Measurements from ENCODE around the gene LGR4. TPM values are rescaled to one million over a fixed set of nuclear protein-coding genes. Genes with fewer than 3 reads are reported as not detected.
"Not testable (repeated sequence)": the region's sequence is repeated elsewhere in the genome, so short reads cannot be mapped to it uniquely, and the experiment has no call there.

LGR4 gene
- total and polyA plus RNA-seq, 10 of the 15 experiments (the other 5 are each of a cell fraction or from before 2014, with no cell fraction given) = under 0.01 to 0.64 (median 0.04) TPM; not detected in 5

- TF ChIP-seq, protein P1, sequence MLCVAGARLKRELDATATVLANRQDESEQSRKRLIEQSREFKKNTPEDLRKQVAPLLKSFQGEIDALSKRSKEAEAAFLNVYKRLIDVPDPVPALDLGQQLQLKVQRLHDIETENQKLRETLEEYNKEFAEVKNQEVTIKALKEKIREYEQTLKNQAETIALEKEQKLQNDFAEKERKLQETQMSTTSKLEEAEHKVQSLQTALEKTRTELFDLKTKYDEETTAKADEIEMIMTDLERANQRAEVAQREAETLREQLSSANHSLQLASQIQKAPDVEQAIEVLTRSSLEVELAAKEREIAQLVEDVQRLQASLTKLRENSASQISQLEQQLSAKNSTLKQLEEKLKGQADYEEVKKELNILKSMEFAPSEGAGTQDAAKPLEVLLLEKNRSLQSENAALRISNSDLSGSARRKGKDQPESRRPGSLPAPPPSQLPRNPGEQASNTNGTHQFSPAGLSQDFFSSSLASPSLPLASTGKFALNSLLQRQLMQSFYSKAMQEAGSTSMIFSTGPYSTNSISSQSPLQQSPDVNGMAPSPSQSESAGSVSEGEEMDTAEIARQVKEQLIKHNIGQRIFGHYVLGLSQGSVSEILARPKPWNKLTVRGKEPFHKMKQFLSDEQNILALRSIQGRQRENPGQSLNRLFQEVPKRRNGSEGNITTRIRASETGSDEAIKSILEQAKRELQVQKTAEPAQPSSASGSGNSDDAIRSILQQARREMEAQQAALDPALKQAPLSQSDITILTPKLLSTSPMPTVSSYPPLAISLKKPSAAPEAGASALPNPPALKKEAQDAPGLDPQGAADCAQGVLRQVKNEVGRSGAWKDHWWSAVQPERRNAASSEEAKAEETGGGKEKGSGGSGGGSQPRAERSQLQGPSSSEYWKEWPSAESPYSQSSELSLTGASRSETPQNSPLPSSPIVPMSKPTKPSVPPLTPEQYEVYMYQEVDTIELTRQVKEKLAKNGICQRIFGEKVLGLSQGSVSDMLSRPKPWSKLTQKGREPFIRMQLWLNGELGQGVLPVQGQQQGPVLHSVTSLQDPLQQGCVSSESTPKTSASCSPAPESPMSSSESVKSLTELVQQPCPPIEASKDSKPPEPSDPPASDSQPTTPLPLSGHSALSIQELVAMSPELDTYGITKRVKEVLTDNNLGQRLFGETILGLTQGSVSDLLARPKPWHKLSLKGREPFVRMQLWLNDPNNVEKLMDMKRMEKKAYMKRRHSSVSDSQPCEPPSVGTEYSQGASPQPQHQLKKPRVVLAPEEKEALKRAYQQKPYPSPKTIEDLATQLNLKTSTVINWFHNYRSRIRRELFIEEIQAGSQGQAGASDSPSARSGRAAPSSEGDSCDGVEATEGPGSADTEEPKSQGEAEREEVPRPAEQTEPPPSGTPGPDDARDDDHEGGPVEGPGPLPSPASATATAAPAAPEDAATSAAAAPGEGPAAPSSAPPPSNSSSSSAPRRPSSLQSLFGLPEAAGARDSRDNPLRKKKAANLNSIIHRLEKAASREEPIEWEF (IDR thresholded peaks at IDR 0.05; ENCODE audit: insufficient replicate concordance, low read depth, low read length) = no peak
- TF ChIP-seq, protein P2, sequence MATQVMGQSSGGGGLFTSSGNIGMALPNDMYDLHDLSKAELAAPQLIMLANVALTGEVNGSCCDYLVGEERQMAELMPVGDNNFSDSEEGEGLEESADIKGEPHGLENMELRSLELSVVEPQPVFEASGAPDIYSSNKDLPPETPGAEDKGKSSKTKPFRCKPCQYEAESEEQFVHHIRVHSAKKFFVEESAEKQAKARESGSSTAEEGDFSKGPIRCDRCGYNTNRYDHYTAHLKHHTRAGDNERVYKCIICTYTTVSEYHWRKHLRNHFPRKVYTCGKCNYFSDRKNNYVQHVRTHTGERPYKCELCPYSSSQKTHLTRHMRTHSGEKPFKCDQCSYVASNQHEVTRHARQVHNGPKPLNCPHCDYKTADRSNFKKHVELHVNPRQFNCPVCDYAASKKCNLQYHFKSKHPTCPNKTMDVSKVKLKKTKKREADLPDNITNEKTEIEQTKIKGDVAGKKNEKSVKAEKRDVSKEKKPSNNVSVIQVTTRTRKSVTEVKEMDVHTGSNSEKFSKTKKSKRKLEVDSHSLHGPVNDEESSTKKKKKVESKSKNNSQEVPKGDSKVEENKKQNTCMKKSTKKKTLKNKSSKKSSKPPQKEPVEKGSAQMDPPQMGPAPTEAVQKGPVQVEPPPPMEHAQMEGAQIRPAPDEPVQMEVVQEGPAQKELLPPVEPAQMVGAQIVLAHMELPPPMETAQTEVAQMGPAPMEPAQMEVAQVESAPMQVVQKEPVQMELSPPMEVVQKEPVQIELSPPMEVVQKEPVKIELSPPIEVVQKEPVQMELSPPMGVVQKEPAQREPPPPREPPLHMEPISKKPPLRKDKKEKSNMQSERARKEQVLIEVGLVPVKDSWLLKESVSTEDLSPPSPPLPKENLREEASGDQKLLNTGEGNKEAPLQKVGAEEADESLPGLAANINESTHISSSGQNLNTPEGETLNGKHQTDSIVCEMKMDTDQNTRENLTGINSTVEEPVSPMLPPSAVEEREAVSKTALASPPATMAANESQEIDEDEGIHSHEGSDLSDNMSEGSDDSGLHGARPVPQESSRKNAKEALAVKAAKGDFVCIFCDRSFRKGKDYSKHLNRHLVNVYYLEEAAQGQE (IDR thresholded peaks at IDR 0.05; ENCODE audit: low read depth, low read length) = no peak
- TF ChIP-seq, protein P3, sequence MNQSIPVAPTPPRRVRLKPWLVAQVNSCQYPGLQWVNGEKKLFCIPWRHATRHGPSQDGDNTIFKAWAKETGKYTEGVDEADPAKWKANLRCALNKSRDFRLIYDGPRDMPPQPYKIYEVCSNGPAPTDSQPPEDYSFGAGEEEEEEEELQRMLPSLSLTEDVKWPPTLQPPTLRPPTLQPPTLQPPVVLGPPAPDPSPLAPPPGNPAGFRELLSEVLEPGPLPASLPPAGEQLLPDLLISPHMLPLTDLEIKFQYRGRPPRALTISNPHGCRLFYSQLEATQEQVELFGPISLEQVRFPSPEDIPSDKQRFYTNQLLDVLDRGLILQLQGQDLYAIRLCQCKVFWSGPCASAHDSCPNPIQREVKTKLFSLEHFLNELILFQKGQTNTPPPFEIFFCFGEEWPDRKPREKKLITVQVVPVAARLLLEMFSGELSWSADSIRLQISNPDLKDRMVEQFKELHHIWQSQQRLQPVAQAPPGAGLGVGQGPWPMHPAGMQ (IDR thresholded peaks at IDR 0.05; ENCODE audit: borderline replicate concordance) = no peak
Observed at GRCh38 chr11:27328614-27329013, 144.0 kb downstream of the LGR4 start (continued).

- BruUV-seq (replicated peaks); H3K4me3 ChIP-seq; H3K4me2 ChIP-seq (ENCODE audit: control insufficient read depth, insufficient read depth); ATAC-seq; H3K9ac ChIP-seq (ENCODE audit: control insufficient read depth, insufficient read depth, low read length); H2AFZ ChIP-seq (ENCODE audit: control insufficient read depth, low read depth, low read length); RAD21 ChIA-PET (ENCODE audit: unreplicated experiment); POLR2A ChIA-PET; intact Hi-C loops (cut with micrococcal nuclease; ENCODE audit: unreplicated experiment); FAIRE-seq; H3K79me2 ChIP-seq (ENCODE audit: control insufficient read depth, insufficient read depth, low read length); CTCF ChIA-PET; H3K27ac ChIP-seq (ENCODE audit: control insufficient read depth, insufficient read depth); H3K9me3 ChIP-seq (replicated peaks; ENCODE audit: control insufficient read depth, insufficient read depth, low read length); H3K27me3 ChIP-seq (replicated peaks in 1 of 2; ENCODE audit: control insufficient read depth in 2 of 2, insufficient read depth in 2 of 2, low read length in 1 of 2); in situ Hi-C loops (cut with MboI); H3K4me1 ChIP-seq (ENCODE audit: control insufficient read depth, insufficient read depth, low read length); DNase-seq (ENCODE audit: low read depth, low spot score); H4K20me1 ChIP-seq (ENCODE audit: control insufficient read depth, insufficient read depth); SMC1A ChIA-PET (ENCODE audit: uncharacterized antibody, unreplicated experiment); H3K36me3 ChIP-seq (ENCODE audit: control insufficient read depth in 2 of 2, insufficient read depth in 2 of 2, low read length in 1 of 2): not testable (repeated sequence)
- 100% methylated on average over 1 of the region's 2 CpGs for WGBS (ENCODE audit: insufficient coverage, insufficient replicate concordance, low lambda C conversion rate, missing lambda C conversion rate)
Observed at GRCh38 chr11:27327064-27327463, 145.5 kb downstream of the LGR4 start.

DNA sequence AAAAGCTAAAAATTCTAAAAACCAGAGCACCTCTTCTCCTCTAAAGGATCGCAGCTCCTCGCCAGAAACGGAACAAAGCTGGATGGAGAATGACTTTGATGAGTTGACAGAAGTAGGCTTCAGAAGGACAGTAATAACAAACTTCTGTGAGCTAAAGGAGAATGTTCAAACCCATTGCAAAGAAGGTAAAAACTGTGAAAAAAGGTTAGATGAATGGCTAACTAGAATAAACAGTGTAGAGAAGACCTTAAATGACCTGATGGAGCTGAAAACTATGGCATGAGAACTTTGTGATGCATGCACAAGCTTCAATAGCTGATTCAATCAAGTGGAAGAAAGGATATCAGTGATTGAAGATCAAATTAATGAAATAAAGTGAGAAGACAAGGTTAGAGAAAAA lies 150.4 kb downstream of the LGR4 start:
- H3K9ac ChIP-seq (ENCODE audit: control insufficient read depth, insufficient read depth, low read length); H2AFZ ChIP-seq (ENCODE audit: control insufficient read depth, low read depth, low read length); in situ Hi-C loops (cut with MboI); H3K4me2 ChIP-seq (ENCODE audit: control insufficient read depth, insufficient read depth); CTCF ChIA-PET; ATAC-seq; H4K20me1 ChIP-seq (ENCODE audit: control insufficient read depth, insufficient read depth); FAIRE-seq; H3K27me3 ChIP-seq (replicated peaks in 1 of 2; ENCODE audit: control insufficient read depth in 2 of 2, insufficient read depth in 2 of 2, low read length in 1 of 2); intact Hi-C loops (cut with micrococcal nuclease; ENCODE audit: unreplicated experiment); H3K4me1 ChIP-seq (ENCODE audit: control insufficient read depth, insufficient read depth, low read length); BruUV-seq (replicated peaks); DNase-seq (ENCODE audit: low read depth, low spot score); SMC1A ChIA-PET (ENCODE audit: uncharacterized antibody, unreplicated experiment); H3K27ac ChIP-seq (ENCODE audit: control insufficient read depth, insufficient read depth); RAD21 ChIA-PET (ENCODE audit: unreplicated experiment); H3K4me3 ChIP-seq; H3K36me3 ChIP-seq (ENCODE audit: control insufficient read depth in 2 of 2, insufficient read depth in 2 of 2, low read length in 1 of 2); H3K9me3 ChIP-seq (replicated peaks; ENCODE audit: control insufficient read depth, insufficient read depth, low read length); H3K79me2 ChIP-seq (ENCODE audit: control insufficient read depth, insufficient read depth, low read length); POLR2A ChIA-PET: not testable (repeated sequence)
- 70% methylated on average over 3 of the region's 3 CpGs for WGBS (ENCODE audit: insufficient coverage, insufficient replicate concordance, low lambda C conversion rate, missing lambda C conversion rate)

Data from GM12878 (cell line).